Nephron (organoid): ENCODE data around the gene IRAK2.
"Not testable (repeated sequence)": the region's sequence is repeated elsewhere in the genome, so short reads cannot be mapped to it uniquely, and the experiment has no call there.

Experiments
- H3K27ac Mint-ChIP-seq, 3 experiments: 2 replicates each; pipeline ENCODE4 v1.8.0; 2020; ENCODE audit warnings: mixed read lengths in 3 of 3, mild to moderate bottlenecking in 2 of 3, moderate library complexity in 1 of 3
- H3K27me3 Mint-ChIP-seq: 2 replicates; pipeline ENCODE4 v1.8.0; 2021; ENCODE audit warnings: low read depth, mild to moderate bottlenecking, moderate library complexity, mixed read lengths
- H3K36me3 Mint-ChIP-seq: 2 replicates; pipeline ENCODE4 v1.8.0; 2020; ENCODE audit warnings: low read depth, mixed read lengths
- H3K4me1 Mint-ChIP-seq: 2 replicates; pipeline ENCODE4 v1.8.0; 2020; ENCODE audit warnings: mixed read lengths
- H3K4me3 Mint-ChIP-seq, 3 experiments: 2 replicates each; pipeline ENCODE4 v1.8.0; 2020; ENCODE audit warnings: mild to moderate bottlenecking in 3 of 3, mixed read lengths in 3 of 3, moderate library complexity in 2 of 3
- H3K9me3 Mint-ChIP-seq: 2 replicates; pipeline ENCODE4 v1.8.0; 2020; ENCODE audit warnings: mixed read lengths
- CTCF ChIP-seq, 3 experiments: fragments of 200-600 bp; sonication (generic); IDR thresholded peaks; one replicate each; pipeline ENCODE4 v1.5.0; 2021; ENCODE audit warnings: antibody characterized with exemption in 3 of 3; ENCODE audit not compliant: unreplicated experiment in 3 of 3

IRAK2 gene

GRCh38 chr3:10155123-10155472 is 9.6 kb upstream of the IRAK2 start:
- H3K9me3 Mint-ChIP-seq, result no peaks in the 10 kb centered on the region
- no peak overlapping the region for H3K27ac Mint-ChIP-seq
- no peak overlapping the region for H3K4me3 Mint-ChIP-seq
- peaks cover 10% of the 10 kb centered on the region for H3K4me1 Mint-ChIP-seq
- H3K27me3 Mint-ChIP-seq, result no peaks in the 10 kb centered on the region
- no peak for TF ChIP-seq CTCF (IDR thresholded peaks at IDR 0.05; ENCODE audit: unreplicated experiment in 3 of 3)
- peaks cover 32% of the 10 kb centered on the region for H3K36me3 Mint-ChIP-seq

- TF ChIP-seq CTCF (IDR thresholded peaks at IDR 0.05; ENCODE audit: unreplicated experiment in 3 of 3), result no peak
- peaks cover 27% of the 10 kb centered on the region for H3K36me3 Mint-ChIP-seq
- H3K9me3 Mint-ChIP-seq, result no peaks in the 10 kb centered on the region
- no peaks in the 10 kb centered on the region for H3K27me3 Mint-ChIP-seq
- H3K4me1 Mint-ChIP-seq, result peaks cover 15% of the 10 kb centered on the region
- H3K27ac Mint-ChIP-seq, result peak overlapping the region in 1 of 3 experiments; percentile 36
- no peak overlapping the region for H3K4me3 Mint-ChIP-seq
Observed at GRCh38 chr3:10155658-10156057, 9.1 kb upstream of the IRAK2 start.

- H3K4me3 Mint-ChIP-seq, result no peak overlapping the region
- H3K9me3 Mint-ChIP-seq, result no peaks in the 10 kb centered on the region
- H3K4me1 Mint-ChIP-seq, result peaks cover 16% of the 10 kb centered on the region
- no peak for TF ChIP-seq CTCF (IDR thresholded peaks at IDR 0.05; ENCODE audit: unreplicated experiment in 3 of 3)
- H3K27me3 Mint-ChIP-seq, result no peaks in the 10 kb centered on the region
- H3K27ac Mint-ChIP-seq, result peak overlapping the region in 1 of 3 experiments; percentile 18
- H3K36me3 Mint-ChIP-seq, result peaks cover 14% of the 10 kb centered on the region
Observed at GRCh38 chr3:10157031-10157430, 7.7 kb upstream of the IRAK2 start.

GRCh38 chr3:10158555-10158954 is 6.2 kb upstream of the IRAK2 start:
- H3K27me3 Mint-ChIP-seq, result not testable (repeated sequence)

GRCh38 chr3:10160346-10160745 is 4.4 kb upstream of the IRAK2 start:
- Mint-ChIP-seq H3K27me3 (no peaks in the 10 kb centered on the region), H3K27ac (peak overlapping the region in 2 of 3 experiments; percentile 31 to 52), H3K4me1 (peaks cover 16% of the 10 kb centered on the region), H3K9me3 (no peaks in the 10 kb centered on the region), H3K36me3 (no peaks in the 10 kb centered on the region), H3K4me3 (no peak overlapping the region)
- TF ChIP-seq CTCF (IDR thresholded peaks at IDR 0.05; ENCODE audit: unreplicated experiment in 3 of 3), result no peak

More at GRCh38 chr3:10158555-10158954, 6.2 kb upstream of the IRAK2 start:
- not testable (repeated sequence) for H3K27ac Mint-ChIP-seq, H3K4me3 Mint-ChIP-seq, H3K9me3 Mint-ChIP-seq, H3K36me3 Mint-ChIP-seq
- peaks cover 16% of the 10 kb centered on the region for H3K4me1 Mint-ChIP-seq

- no peak overlapping the region for H3K4me3 Mint-ChIP-seq
- H3K36me3 Mint-ChIP-seq, result no peaks in the 10 kb centered on the region
- H3K4me1 Mint-ChIP-seq, result peaks cover 11% of the 10 kb centered on the region
- H3K9me3 Mint-ChIP-seq, result no peaks in the 10 kb centered on the region
- TF ChIP-seq CTCF (IDR thresholded peaks at IDR 0.05; ENCODE audit: unreplicated experiment in 3 of 3), result no peak
- H3K27me3 Mint-ChIP-seq, result no peaks in the 10 kb centered on the region
- peak overlapping the region in 2 of 3 experiments; percentile 31 to 52 for H3K27ac Mint-ChIP-seq
Observed at GRCh38 chr3:10160925-10161324, 3.8 kb upstream of the IRAK2 start.
